ENCODE data around the gene CNIH2.

GRCh38 chr11:66264383-66264782 lies 13.6 kb upstream of the CNIH2 start:
- TF ChIP-seq EZH2 (IDR thresholded peaks at IDR 0.05; ENCODE audit: low read length, missing control alignments): no peak
- TF ChIP-seq CTCF (conservative IDR thresholded peaks at IDR 0.05 in 1 of 2, IDR thresholded peaks at IDR 0.05 in 1 of 2; ENCODE audit: low read depth in 1 of 2, low read length in 2 of 2): no peak

Measured in fibroblast of lung (primary cell).